Measurements from ENCODE around the gene COL9A3.

Gene COL9A3

DNA sequence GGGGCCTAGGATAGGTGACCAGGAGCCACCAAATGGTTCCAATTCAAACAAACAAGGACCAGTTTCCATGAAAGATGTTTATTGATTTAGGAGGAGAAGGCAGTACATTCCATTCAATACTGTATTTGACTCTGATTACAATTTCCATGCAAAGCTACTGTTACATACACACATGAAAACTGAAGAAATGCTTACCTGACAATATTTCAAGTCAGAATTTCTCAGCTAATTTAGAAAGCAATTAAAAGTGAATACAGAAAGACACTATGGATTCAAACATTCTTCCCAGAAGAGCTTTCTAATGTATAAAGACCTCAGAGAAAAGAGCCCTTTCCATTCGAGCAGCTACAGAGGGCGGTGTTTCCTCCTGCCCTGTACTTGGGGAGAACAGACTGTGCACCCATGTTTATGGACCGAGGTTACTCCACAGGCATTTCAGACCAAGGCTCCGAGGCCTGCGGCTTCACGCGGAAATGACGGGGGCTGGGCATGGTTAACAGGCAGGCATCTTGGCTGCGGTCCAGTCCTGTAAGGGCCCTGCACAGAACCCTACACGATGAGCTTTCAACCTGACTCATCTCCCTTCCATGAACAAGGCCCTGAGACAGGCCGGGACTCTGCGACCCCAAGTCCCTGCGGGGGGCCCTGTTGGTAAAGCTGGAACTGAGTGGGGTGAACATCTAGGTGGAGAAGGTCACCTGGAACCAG lies 70.5 kb downstream of the COL9A3 start:
- Histone ChIP-seq H3K14ac (ENCODE audit: low read length) (no peak overlapping the region), H4K91ac (ENCODE audit: low read depth, low read length) (no peak overlapping the region), H3K79me2 (ENCODE audit: control insufficient read depth, insufficient read depth, low read length, poor library complexity) (no peaks in the 10 kb centered on the region), H2BK5ac (ENCODE audit: low read depth, low read length, poor library complexity) (no peak overlapping the region), H3K4ac (ENCODE audit: low read depth, low read length) (no peak overlapping the region), H3K4me3 (ENCODE audit: low read depth, low read length) (no peak overlapping the region), H2AFZ (ENCODE audit: insufficient read depth, low read length, poor library complexity) (no peak overlapping the region), H3K4me1 (ENCODE audit: control insufficient read depth in 1 of 2, insufficient read depth in 2 of 2, low read length in 2 of 2) (no peaks in the 10 kb centered on the region), H2AK5ac (ENCODE audit: low read length) (no peak overlapping the region), H3K4me2 (ENCODE audit: low read length) (no peak overlapping the region), H3K36me3 (ENCODE audit: control insufficient read depth in 1 of 2, insufficient read depth in 2 of 2, low read length in 2 of 2) (peaks cover 56 to 68% of the 10 kb centered on the region in 2 experiments), H3K18ac (ENCODE audit: low read length) (no peak overlapping the region), H3K27me3 (ENCODE audit: insufficient read depth, low read length) (no peaks in the 10 kb centered on the region), H3K79me1 (ENCODE audit: low read length) (no peaks in the 10 kb centered on the region), H3K9me3 (ENCODE audit: insufficient read depth, low read depth, low read length) (no peaks in the 10 kb centered on the region), H4K8ac (ENCODE audit: low read depth, low read length) (no peak overlapping the region), H3K27ac (ENCODE audit: low read depth, low read length) (no peak overlapping the region), H4K12ac (ENCODE audit: low read depth, low read length) (no peak overlapping the region), H3K9ac (ENCODE audit: low read length) (no peak overlapping the region), H2BK120ac (ENCODE audit: insufficient read depth, low read length, poor library complexity) (no peak overlapping the region), H3K23ac (ENCODE audit: low read length) (no peak overlapping the region), H2BK12ac (ENCODE audit: low read length) (no peak overlapping the region)
- DNase-seq = no peak
- no CpG with 5 or more reads among the region's 13 CpGs for WGBS (ENCODE audit: extremely low coverage, insufficient coverage, insufficient read length)

GRCh38 chr20:62887860-62888239 lies 71.0 kb downstream of the COL9A3 start:
- Histone ChIP-seq H4K91ac (ENCODE audit: low read depth, low read length) (no peak overlapping the region), H3K79me1 (ENCODE audit: low read length) (no peaks in the 10 kb centered on the region)

GRCh38 chr20:62888406-62888805 lies 71.6 kb downstream of the COL9A3 start:
- H4K91ac ChIP-seq (ENCODE audit: low read depth, low read length) = no peak overlapping the region
- no peak overlapping the region for H2BK5ac ChIP-seq (ENCODE audit: low read depth, low read length, poor library complexity)
- DNase-seq = no peak

More at GRCh38 chr20:62887860-62888239, 71.0 kb downstream of the COL9A3 start:
- no peak overlapping the region for H2BK12ac ChIP-seq (ENCODE audit: low read length)
- H3K4me1 ChIP-seq (ENCODE audit: control insufficient read depth in 1 of 2, insufficient read depth in 2 of 2, low read length in 2 of 2) = no peaks in the 10 kb centered on the region
- H2AK5ac ChIP-seq (ENCODE audit: low read length) = no peak overlapping the region
- H3K79me2 ChIP-seq (ENCODE audit: control insufficient read depth, insufficient read depth, low read length, poor library complexity) = no peaks in the 10 kb centered on the region
- H2AFZ ChIP-seq (ENCODE audit: insufficient read depth, low read length, poor library complexity) = no peak overlapping the region
- WGBS (ENCODE audit: extremely low coverage, insufficient coverage, insufficient read length) = no CpG with 5 or more reads among the region's 7 CpGs
- no peak overlapping the region for H3K9ac ChIP-seq (ENCODE audit: low read length)
- no peak overlapping the region for H3K4me3 ChIP-seq (ENCODE audit: low read depth, low read length)
- H3K9me3 ChIP-seq (ENCODE audit: insufficient read depth, low read depth, low read length) = no peaks in the 10 kb centered on the region
- no peak for DNase-seq
- no peak overlapping the region for H3K23ac ChIP-seq (ENCODE audit: low read length)
- H3K14ac ChIP-seq (ENCODE audit: low read length) = no peak overlapping the region
- no peaks in the 10 kb centered on the region for H3K27me3 ChIP-seq (ENCODE audit: insufficient read depth, low read length)
- H3K4ac ChIP-seq (ENCODE audit: low read depth, low read length) = no peak overlapping the region
- H3K18ac ChIP-seq (ENCODE audit: low read length) = no peak overlapping the region
- no peak overlapping the region for H4K12ac ChIP-seq (ENCODE audit: low read depth, low read length)
- H4K8ac ChIP-seq (ENCODE audit: low read depth, low read length) = no peak overlapping the region
- no peak overlapping the region for H2BK5ac ChIP-seq (ENCODE audit: low read depth, low read length, poor library complexity)
- peaks cover 56 to 72% of the 10 kb centered on the region in 2 experiments for H3K36me3 ChIP-seq (ENCODE audit: control insufficient read depth in 1 of 2, insufficient read depth in 2 of 2, low read length in 2 of 2)
- H3K27ac ChIP-seq (ENCODE audit: low read depth, low read length) = no peak overlapping the region
- no peak overlapping the region for H3K4me2 ChIP-seq (ENCODE audit: low read length)
- H2BK120ac ChIP-seq (ENCODE audit: insufficient read depth, low read length, poor library complexity) = no peak overlapping the region

GRCh38 chr20:62888910-62889309 lies 72.1 kb downstream of the COL9A3 start:
- H3K4me2 ChIP-seq (ENCODE audit: low read length) = no peak overlapping the region
- no peak overlapping the region for H2BK12ac ChIP-seq (ENCODE audit: low read length)
- no peak overlapping the region for H3K27ac ChIP-seq (ENCODE audit: low read depth, low read length)
- no peak for DNase-seq
- H3K36me3 ChIP-seq (ENCODE audit: control insufficient read depth in 1 of 2, insufficient read depth in 2 of 2, low read length in 2 of 2) = peaks cover 64 to 80% of the 10 kb centered on the region in 2 experiments
- no peak overlapping the region for H2BK120ac ChIP-seq (ENCODE audit: insufficient read depth, low read length, poor library complexity)
- H3K23ac ChIP-seq (ENCODE audit: low read length) = no peak overlapping the region
- H4K12ac ChIP-seq (ENCODE audit: low read depth, low read length) = no peak overlapping the region
- H3K79me2 ChIP-seq (ENCODE audit: control insufficient read depth, insufficient read depth, low read length, poor library complexity) = no peaks in the 10 kb centered on the region
- H4K8ac ChIP-seq (ENCODE audit: low read depth, low read length) = no peak overlapping the region
- no peak overlapping the region for H3K4me3 ChIP-seq (ENCODE audit: low read depth, low read length)
- no peak overlapping the region for H2AK5ac ChIP-seq (ENCODE audit: low read length)
- H3K27me3 ChIP-seq (ENCODE audit: insufficient read depth, low read length) = no peaks in the 10 kb centered on the region
- no peak overlapping the region for H2AFZ ChIP-seq (ENCODE audit: insufficient read depth, low read length, poor library complexity)
- H4K91ac ChIP-seq (ENCODE audit: low read depth, low read length) = no peak overlapping the region
- no peaks in the 10 kb centered on the region for H3K9me3 ChIP-seq (ENCODE audit: insufficient read depth, low read depth, low read length)
- H2BK5ac ChIP-seq (ENCODE audit: low read depth, low read length, poor library complexity) = no peak overlapping the region
- no peaks in the 10 kb centered on the region for H3K4me1 ChIP-seq (ENCODE audit: control insufficient read depth in 1 of 2, insufficient read depth in 2 of 2, low read length in 2 of 2)
- no peak overlapping the region for H3K9ac ChIP-seq (ENCODE audit: low read length)
- H3K18ac ChIP-seq (ENCODE audit: low read length) = no peak overlapping the region
- H3K79me1 ChIP-seq (ENCODE audit: low read length) = no peaks in the 10 kb centered on the region
- WGBS (ENCODE audit: extremely low coverage, insufficient coverage, insufficient read length) = no CpG with 5 or more reads among the region's 17 CpGs
- no peak overlapping the region for H3K4ac ChIP-seq (ENCODE audit: low read depth, low read length)
- no peak overlapping the region for H3K14ac ChIP-seq (ENCODE audit: low read length)

More at GRCh38 chr20:62888406-62888805, 71.6 kb downstream of the COL9A3 start:
- Histone ChIP-seq H2BK120ac (ENCODE audit: insufficient read depth, low read length, poor library complexity) (no peak overlapping the region), H2AFZ (ENCODE audit: insufficient read depth, low read length, poor library complexity) (no peak overlapping the region), H3K4me3 (ENCODE audit: low read depth, low read length) (no peak overlapping the region), H3K27me3 (ENCODE audit: insufficient read depth, low read length) (no peaks in the 10 kb centered on the region), H4K12ac (ENCODE audit: low read depth, low read length) (no peak overlapping the region), H2AK5ac (ENCODE audit: low read length) (no peak overlapping the region), H3K79me2 (ENCODE audit: control insufficient read depth, insufficient read depth, low read length, poor library complexity) (no peaks in the 10 kb centered on the region), H3K79me1 (ENCODE audit: low read length) (no peaks in the 10 kb centered on the region), H3K9me3 (ENCODE audit: insufficient read depth, low read depth, low read length) (no peaks in the 10 kb centered on the region), H3K27ac (ENCODE audit: low read depth, low read length) (no peak overlapping the region), H3K4me1 (ENCODE audit: control insufficient read depth in 1 of 2, insufficient read depth in 2 of 2, low read length in 2 of 2) (no peaks in the 10 kb centered on the region), H3K9ac (ENCODE audit: low read length) (no peak overlapping the region), H4K8ac (ENCODE audit: low read depth, low read length) (no peak overlapping the region), H2BK12ac (ENCODE audit: low read length) (no peak overlapping the region), H3K23ac (ENCODE audit: low read length) (no peak overlapping the region), H3K18ac (ENCODE audit: low read length) (no peak overlapping the region), H3K4ac (ENCODE audit: low read depth, low read length) (no peak overlapping the region), H3K4me2 (ENCODE audit: low read length) (no peak overlapping the region), H3K36me3 (ENCODE audit: control insufficient read depth in 1 of 2, insufficient read depth in 2 of 2, low read length in 2 of 2) (peaks cover 59 to 75% of the 10 kb centered on the region in 2 experiments), H3K14ac (ENCODE audit: low read length) (no peak overlapping the region)
- no CpG with 5 or more reads among the region's 16 CpGs for WGBS (ENCODE audit: extremely low coverage, insufficient coverage, insufficient read length)
